Umbilical cord (tissue), 2 donors: ENCODE measurements around the gene TLR7. TPM values are rescaled to one million over a fixed set of nuclear protein-coding genes. Genes with fewer than 3 reads are reported as not detected.

Experiments
- DNase-seq: peaks from one replicate; pipeline ENCODE4 v3.0.0-alpha.2; 2015; ENCODE audit warnings: low spot score
- total RNA-seq: library from RNA; depleted of rRNA; stranded (reverse); fragments of >200 nt; gene quantifications from one replicate; pipeline ENCODE4 v1.2.3, GENCODE V29; 2014; ENCODE audit warnings: low replicate concordance; ENCODE audit not compliant: insufficient read depth

TLR7 gene
- 1.4 TPM for total RNA-seq

DNA sequence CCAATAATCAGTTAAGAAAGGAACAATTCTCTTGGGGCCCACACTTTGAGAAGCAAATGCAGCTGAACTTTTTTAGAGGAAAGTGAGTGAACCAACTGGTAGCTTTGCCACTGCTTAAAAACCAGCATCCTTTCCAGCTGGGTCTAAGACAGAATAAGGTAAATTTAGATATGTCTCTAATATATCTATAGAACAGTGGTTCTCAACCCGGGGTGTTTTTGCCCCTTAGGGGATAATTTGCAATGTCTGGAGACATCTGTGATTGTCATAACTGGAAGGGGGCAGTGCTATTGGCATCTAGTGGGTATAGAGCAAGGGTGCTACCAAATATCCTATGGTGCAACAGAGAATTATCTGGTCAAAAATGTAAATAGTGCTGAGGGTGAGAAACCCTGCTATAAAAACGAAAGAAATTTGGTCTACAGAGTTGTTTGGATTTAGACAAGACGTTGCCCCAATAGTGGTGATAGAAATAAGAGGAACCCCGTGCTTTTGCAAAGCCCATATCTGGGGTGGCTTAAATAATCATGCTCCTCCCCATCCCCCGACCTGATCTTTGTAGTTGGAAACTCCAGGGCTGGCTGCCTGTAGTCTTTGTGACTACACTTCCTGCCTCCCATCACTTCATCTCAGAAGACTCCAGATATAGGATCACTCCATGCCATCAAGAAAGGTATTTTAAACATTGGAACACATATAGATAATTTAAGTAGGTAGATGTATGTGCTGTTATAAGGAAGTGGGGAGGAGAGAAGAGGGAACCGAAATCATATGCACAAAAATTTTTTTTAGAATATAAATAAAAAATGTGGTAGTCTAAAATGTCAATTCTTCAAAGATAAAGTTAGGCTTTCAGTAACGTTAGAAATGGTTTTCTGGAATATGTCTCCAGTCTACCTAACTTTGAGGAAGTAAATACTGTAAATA, at the start of gene TLR7:
TLR7 (plus strand) TSS at position 622 of the 927 bp plus-strand sequence. CDS start 507 bp downstream, outside the sequence.
- no peak for DNase-seq

DNA sequence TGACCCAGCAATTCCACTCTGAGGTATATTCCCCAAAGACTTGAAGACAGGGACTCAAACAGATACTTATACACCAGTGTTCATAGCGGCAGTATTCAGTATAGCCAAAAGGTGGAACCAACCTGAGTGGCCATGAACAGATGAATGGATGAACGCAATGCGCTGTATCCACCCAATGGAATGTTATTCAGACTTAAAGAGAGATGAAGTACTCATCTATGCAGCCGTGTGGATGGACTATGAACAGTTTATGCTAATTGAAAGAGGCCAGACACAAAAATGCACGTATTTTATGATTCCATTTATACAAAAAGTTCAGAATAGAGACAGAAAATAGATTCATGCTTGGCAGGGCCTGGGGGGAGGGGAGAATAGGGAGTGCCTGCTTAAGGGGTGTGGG, 49.3 kb upstream of the TLR7 start:
- no peak for DNase-seq

- peak; percentile 9 for DNase-seq
Measured at GRCh38 chrX:12819222-12819621, 47.6 kb upstream of the TLR7 start.

GRCh38 chrX:12820737-12821136, 46.1 kb upstream of the TLR7 start:
- DNase-seq = no peak

DNA sequence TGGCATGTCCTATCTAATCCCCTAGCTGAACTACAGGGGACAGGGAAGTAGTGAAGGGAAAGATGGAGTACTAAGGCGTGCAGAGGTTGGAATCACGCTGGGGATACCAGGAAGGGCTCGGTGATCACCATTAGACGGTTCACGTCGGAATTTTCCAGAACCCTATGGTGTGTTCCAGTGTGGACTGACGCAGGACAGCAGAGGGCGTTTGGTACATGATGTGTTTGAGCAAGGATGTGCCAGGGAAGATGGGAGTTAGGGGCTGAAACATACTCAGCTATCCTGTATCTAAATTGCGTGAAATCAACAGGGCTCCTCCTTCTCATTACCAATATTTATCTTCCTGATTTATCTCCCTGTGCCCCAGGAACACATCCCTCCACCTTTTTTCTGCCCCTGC, 41.9 kb upstream of the TLR7 start:
- DNase-seq = no peak

DNA sequence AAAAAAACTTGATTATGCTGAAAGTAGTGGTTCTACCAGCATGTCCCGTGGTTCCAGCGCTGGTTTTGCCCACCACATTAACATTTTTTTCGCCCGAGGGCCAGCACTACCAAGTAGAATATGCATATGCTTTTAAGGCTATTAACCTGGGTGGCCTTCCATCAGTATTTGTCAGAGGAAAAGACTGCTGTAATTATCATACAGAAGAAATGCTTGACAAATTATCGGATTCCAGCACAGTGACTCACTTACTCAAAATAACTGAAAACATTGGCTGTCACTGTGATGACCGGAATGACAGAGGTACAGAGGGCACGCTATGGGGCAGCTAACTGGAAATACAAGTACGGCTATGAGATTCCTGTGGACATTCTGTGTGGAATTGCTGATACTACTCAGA, 41.1 kb upstream of the TLR7 start:
- DNase-seq = no peak

DNA sequence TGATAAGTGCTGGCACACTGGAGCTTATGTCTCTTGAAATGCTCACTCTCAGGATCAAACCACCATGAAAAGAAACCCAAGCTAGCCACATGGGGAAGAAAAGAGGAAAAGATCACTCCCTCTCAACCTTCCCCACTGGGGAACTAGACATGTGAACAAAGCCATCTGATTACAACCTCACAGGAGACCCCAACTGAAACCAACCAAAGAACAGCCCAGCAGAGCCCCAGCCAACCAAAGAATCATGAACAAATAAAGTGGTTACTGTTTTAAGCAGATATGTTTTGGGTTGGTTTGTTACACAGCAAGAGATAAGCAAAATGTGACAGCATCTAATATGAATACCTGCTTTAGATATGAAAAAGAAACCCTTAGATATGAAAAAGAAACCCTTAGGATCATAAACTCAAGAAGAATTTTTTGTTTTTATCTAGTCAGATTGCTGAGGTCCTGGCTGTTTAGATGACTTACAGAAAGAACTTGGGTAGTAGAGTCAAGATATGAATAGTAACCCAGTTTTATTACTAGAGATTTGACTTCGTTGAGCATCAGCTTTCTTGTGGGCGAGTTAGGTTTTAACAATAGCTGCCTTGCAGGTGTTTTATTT, 23.7 kb upstream of the TLR7 start:
- DNase-seq = no peak

GRCh38 chrX:12843668-12844279, 23.1 kb upstream of the TLR7 start:
- DNase-seq = no peak

DNA sequence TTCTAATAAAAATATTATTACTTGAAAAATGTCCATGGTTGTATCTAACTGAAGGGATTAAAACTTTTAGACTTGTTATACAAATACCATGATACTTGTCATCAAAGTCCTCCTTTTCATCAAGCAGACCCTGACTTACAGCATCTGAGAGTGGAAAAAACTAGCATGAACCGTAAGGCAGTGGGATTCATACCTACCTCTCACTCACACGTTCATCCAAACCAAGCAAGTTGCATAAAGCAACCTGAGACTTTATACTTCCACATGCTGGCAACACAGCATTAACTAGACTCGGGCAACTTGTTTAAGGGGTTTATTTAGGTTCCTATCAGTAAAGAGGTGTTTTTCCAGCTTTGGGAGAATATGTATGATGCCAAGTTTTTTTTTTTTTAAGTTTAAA, 22.6 kb upstream of the TLR7 start:
- DNase-seq = no peak

GRCh38 chrX:12865359-12865758, 1.5 kb upstream of the TLR7 start:
- DNase-seq = peak; percentile 44

GRCh38 chrX:12867685-12868084, 813 bp downstream of the TLR7 start:
- DNase-seq = peak; percentile 5

GRCh38 chrX:12868747-12869146, 1.9 kb downstream of the TLR7 start:
- no peak for DNase-seq

GRCh38 chrX:12871257-12871656, 4.4 kb downstream of the TLR7 start:
- no peak for DNase-seq

GRCh38 chrX:12872741-12873140, 5.9 kb downstream of the TLR7 start:
- DNase-seq = no peak

DNA sequence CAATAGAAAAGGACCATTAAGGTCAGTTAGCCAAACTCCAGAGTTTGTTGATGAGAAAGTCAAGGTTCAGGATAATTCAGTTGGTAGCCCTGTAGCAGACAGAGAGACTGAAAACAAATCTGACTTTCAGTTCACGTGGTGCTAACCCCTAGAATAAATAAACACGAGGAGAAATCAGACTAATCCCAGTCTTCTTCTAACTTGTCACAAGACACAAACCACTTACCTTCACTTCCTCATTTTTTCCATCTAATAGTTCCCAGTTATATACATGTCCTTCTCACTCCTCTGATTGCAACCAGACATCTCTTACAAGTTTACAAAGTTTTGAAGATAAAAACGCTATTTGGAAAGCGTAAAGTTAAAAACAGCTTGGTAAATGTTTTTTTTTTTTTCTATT, 7.7 kb downstream of the TLR7 start:
- no peak for DNase-seq

GRCh38 chrX:12877386-12877785, 10.5 kb downstream of the TLR7 start:
- DNase-seq = no peak

DNA sequence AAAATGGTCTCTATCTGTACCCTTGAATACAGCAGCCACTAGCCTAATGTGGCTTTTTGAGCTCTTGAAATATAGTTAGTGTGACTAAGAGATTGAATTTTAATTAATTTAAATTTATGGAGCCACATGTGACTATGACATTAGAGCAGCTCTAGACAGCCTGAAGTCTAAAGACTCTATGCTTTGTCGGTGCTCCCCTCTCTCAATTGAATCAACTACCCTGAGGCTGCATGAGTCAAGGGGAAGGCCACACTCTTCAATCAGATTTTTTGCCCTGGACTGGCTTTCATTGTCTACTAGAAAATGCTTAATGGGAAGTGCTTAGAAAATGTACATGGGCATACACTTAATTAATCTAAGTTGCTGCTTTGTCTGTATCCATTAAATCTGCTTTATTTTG, 11.7 kb downstream of the TLR7 start:
- no peak for DNase-seq

GRCh38 chrX:12881914-12882313, 15.0 kb downstream of the TLR7 start:
- no peak for DNase-seq

- DNase-seq = no peak
Measured at GRCh38 chrX:12885508-12885907, 18.6 kb downstream of the TLR7 start.

DNA sequence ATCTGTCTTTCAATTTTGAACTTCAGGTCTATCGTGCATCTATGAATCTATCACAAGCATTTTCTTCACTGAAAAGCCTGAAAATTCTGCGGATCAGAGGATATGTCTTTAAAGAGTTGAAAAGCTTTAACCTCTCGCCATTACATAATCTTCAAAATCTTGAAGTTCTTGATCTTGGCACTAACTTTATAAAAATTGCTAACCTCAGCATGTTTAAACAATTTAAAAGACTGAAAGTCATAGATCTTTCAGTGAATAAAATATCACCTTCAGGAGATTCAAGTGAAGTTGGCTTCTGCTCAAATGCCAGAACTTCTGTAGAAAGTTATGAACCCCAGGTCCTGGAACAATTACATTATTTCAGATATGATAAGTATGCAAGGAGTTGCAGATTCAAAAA, 19.7 kb downstream of the TLR7 start:
- DNase-seq = no peak

- DNase-seq = no peak
Measured at GRCh38 chrX:12887141-12887540, 20.3 kb downstream of the TLR7 start.

- no peak for DNase-seq
Measured at GRCh38 chrX:12887767-12888166, 20.9 kb downstream of the TLR7 start.

DNA sequence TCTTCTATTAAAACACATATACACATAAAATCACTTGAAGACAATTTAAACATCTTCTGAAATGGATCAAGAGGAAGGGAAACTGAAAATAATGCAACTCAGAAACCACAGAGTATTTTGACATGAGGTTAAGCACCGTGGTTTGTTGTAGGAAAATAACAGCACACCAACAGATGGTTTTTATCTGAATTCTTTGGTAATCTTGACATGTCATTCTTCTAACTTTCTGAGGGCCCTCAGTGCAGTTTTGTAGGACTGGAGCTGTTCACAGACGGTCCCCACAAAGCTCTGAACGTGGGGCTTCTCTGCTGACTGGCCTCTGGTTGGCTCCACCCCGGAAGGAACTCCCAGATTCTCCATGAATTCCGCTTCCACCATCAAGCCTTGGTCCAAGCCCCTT, 23.6 kb downstream of the TLR7 start:
- DNase-seq = no peak
